Osteoblast (primary cell): ENCODE measurements around the gene THRA. TPM values are rescaled to one million over a fixed set of nuclear protein-coding genes. Genes with fewer than 3 reads are reported as not detected.

Experiments
- DNase-seq: peaks from one replicate; pipeline ENCODE4 v3.0.0; 2011; ENCODE audit warnings: low spot score, mixed read lengths; ENCODE audit not compliant: insufficient read length; ENCODE audit errors: missing footprints
- H2AFZ ChIP-seq: 2 replicates; pipeline ENCODE4 v1.6.0; 2011; ENCODE audit warnings: mild to moderate bottlenecking, low read length
- H3K27ac ChIP-seq: 2 replicates; pipeline ENCODE4 v1.5.1; 2011; ENCODE audit warnings: mild to moderate bottlenecking, low read depth, low read length, moderate library complexity
- H3K27me3 ChIP-seq: 2 replicates; pipeline ENCODE4 v1.6.0; 2012; ENCODE audit warnings: mild to moderate bottlenecking, control low read depth, inconsistent platforms, low read length, moderate library complexity; ENCODE audit not compliant: insufficient read depth
- H3K36me3 ChIP-seq: 2 replicates; pipeline ENCODE4 v1.5.1; 2011; ENCODE audit warnings: mild to moderate bottlenecking, low read length, control low read depth, moderate library complexity; ENCODE audit not compliant: insufficient read depth
- H3K4me1 ChIP-seq: 2 replicates; pipeline ENCODE4 v1.5.1; 2011; ENCODE audit warnings: mild to moderate bottlenecking, low read length, control low read depth, moderate library complexity; ENCODE audit not compliant: insufficient read depth
- H3K4me2 ChIP-seq: 2 replicates; pipeline ENCODE4 v1.6.0; 2011; ENCODE audit warnings: mild to moderate bottlenecking, low read length; ENCODE audit not compliant: insufficient read depth
- H3K4me3 ChIP-seq: fragments of 200-600 bp; sonication (generic); 3 replicates; pipeline ENCODE4 v1.5.1; 2012; ENCODE audit warnings: mild to moderate bottlenecking, low read length, inconsistent platforms; ENCODE audit not compliant: insufficient read depth
- H3K79me2 ChIP-seq: 2 replicates; pipeline ENCODE4 v1.6.0; 2012; ENCODE audit warnings: mild to moderate bottlenecking, low read length, control low read depth, inconsistent platforms; ENCODE audit not compliant: insufficient read depth
- H3K9me3 ChIP-seq: 2 replicates; pipeline ENCODE4 v1.5.1; 2011; ENCODE audit warnings: low read depth, low read length, control low read depth
- H4K20me1 ChIP-seq: 2 replicates; pipeline ENCODE4 v1.6.0; 2012; ENCODE audit warnings: mild to moderate bottlenecking, low read length, control low read depth; ENCODE audit not compliant: insufficient read depth
- CTCF ChIP-seq: IDR thresholded peaks from 2 replicates; pipeline ENCODE4 v1.5.1; 2011; ENCODE audit warnings: mild to moderate bottlenecking, low read depth, low read length, moderate library complexity; ENCODE audit errors: extremely low read depth
- total RNA-seq: library from RNA; depleted of rRNA; stranded (reverse); fragments of >200 nt; gene quantifications from 2 replicates; pipeline ENCODE4 v1.2.3, GENCODE V29; 2012

Gene THRA
- total RNA-seq, 1 donor, result 33.3 TPM

- peak; percentile 21 for DNase-seq
- peaks cover 16% of the 10 kb centered on the region for H3K4me1 ChIP-seq
Measured at GRCh38 chr17:40095351-40095943, 32.7 kb downstream of the THRA start.

GRCh38 chr17:40095944-40096791 lies 33.4 kb downstream of the THRA start:
- no peak overlapping the region for H3K4me3 ChIP-seq
- H4K20me1 ChIP-seq, result peaks cover 4% of the 10 kb centered on the region
- H3K4me2 ChIP-seq, result no peak overlapping the region
- no peaks in the 10 kb centered on the region for H3K27me3 ChIP-seq
- H3K36me3 ChIP-seq, result peaks cover 43% of the 10 kb centered on the region
- no peak overlapping the region for H2AFZ ChIP-seq
- DNase-seq, result peak; percentile 69
- H3K79me2 ChIP-seq, result peaks cover 29% of the 10 kb centered on the region
- peaks cover 21% of the 10 kb centered on the region for H3K4me1 ChIP-seq
- no peak for TF ChIP-seq CTCF
- H3K27ac ChIP-seq, result peak overlapping the region; percentile 2
- no peaks in the 10 kb centered on the region for H3K9me3 ChIP-seq

More at GRCh38 chr17:40095351-40095943, 32.7 kb downstream of the THRA start:
- no peak overlapping the region for H3K4me2 ChIP-seq
- H3K9me3 ChIP-seq, result no peaks in the 10 kb centered on the region
- no peaks in the 10 kb centered on the region for H3K27me3 ChIP-seq
- H4K20me1 ChIP-seq, result peaks cover 4% of the 10 kb centered on the region
- no peak for TF ChIP-seq CTCF
- no peak overlapping the region for H3K4me3 ChIP-seq
- H3K36me3 ChIP-seq, result peaks cover 43% of the 10 kb centered on the region
- peaks cover 29% of the 10 kb centered on the region for H3K79me2 ChIP-seq
- no peak overlapping the region for H3K27ac ChIP-seq
- no peak overlapping the region for H2AFZ ChIP-seq

GRCh38 chr17:40097087-40097486 lies 34.3 kb downstream of the THRA start:
- Histone ChIP-seq H2AFZ (no peak overlapping the region), H3K4me1 (peaks cover 28% of the 10 kb centered on the region), H3K27ac (peak overlapping the region; percentile 96), H3K9me3 (no peaks in the 10 kb centered on the region), H3K4me2 (no peak overlapping the region), H3K27me3 (no peaks in the 10 kb centered on the region), H3K79me2 (peaks cover 29% of the 10 kb centered on the region), H3K36me3 (peaks cover 43% of the 10 kb centered on the region), H4K20me1 (peaks cover 4% of the 10 kb centered on the region), H3K4me3 (no peak overlapping the region)
- peak; percentile 85 for DNase-seq
- TF ChIP-seq CTCF, result no peak
